K562 (cell line): Measurements from ENCODE around the gene SLC5A2. TPM values are rescaled to one million over a fixed set of nuclear protein-coding genes. Genes with fewer than 3 reads are reported as not detected.

ENCODE experiments used
- ATAC-seq: fragments of 200-7000 bp; cut with Tn5 transposase; 3 replicates; pipeline ENCODE4 v1.9.1; 2020; ENCODE audit warnings: moderate library complexity
- BruUV-seq: library from RNA; stranded (reverse); fragments of 400-500 nt; replicated peaks from 2 replicates; lab custom pipeline; 2021; lab: Mats Ljungman, UMichigan
- CTCF ChIA-PET: fragments of 300-600 bp; formaldehyde crosslinking; extraction: SDS; loops from one replicate; lab custom pipeline; 2021; ENCODE audit warnings: low intra/inter-chr PET ratio; lab: Yijun Ruan, JAX
- POLR2A ChIA-PET: fragments of 300-600, 350-650 bp; sonication (Branson Sonifier 250); formaldehyde crosslinking; extraction: SDS; loops from one replicate; lab custom pipeline; 2021; ENCODE audit warnings: antibody characterized with exemption, inconsistent platforms; lab: Yijun Ruan, JAX
- DNase-seq, 4 experiments: peaks; one replicate each; pipeline versions ENCODE4 v3.0.0 to v3.0.0-alpha.2; 2011 to 2018; ENCODE audit warnings: low spot score in 3 of 4, mixed read lengths in 3 of 4; ENCODE audit errors: extremely low read depth in 1 of 4
- FAIRE-seq: peaks from 2 replicates; lab custom pipeline; 2011; peaks lifted over from hg19 to GRCh38; lab: Jason Lieb, UNC
- H2AFZ ChIP-seq: 2 replicates; pipeline ENCODE4 v1.6.0; 2011; ENCODE audit warnings: low read depth, low read length, control low read depth, inconsistent platforms
- H3K27ac ChIP-seq: fragments of 200-600 bp; 3 replicates; pipeline ENCODE4 v1.8.0; 2011; ENCODE audit warnings: low read depth, mild to moderate bottlenecking, control low read depth, inconsistent platforms, low read length, moderate library complexity, mixed read lengths; ENCODE audit errors: extremely low read depth
- H3K27me3 ChIP-seq, 2 experiments: fragments of 300-600 bp in 1 of 2; 2 replicates in 1 of 2; 3 replicates in 1 of 2; pipeline versions ENCODE4 v1.6.0 to v1.8.0; 2011; ENCODE audit warnings: inconsistent platforms in 2 of 2, low read length in 2 of 2, mild to moderate bottlenecking in 1 of 2, mixed read lengths in 1 of 2, moderate library complexity in 1 of 2; ENCODE audit not compliant: control insufficient read depth in 2 of 2, insufficient read depth in 2 of 2
- H3K36me3 ChIP-seq: fragments of 300-600 bp; 3 replicates; pipeline ENCODE4 v1.8.0; 2011; ENCODE audit warnings: mild to moderate bottlenecking, low read length, inconsistent platforms; ENCODE audit not compliant: control insufficient read depth, insufficient read depth
- H3K4me1 ChIP-seq, 2 experiments: fragments of 200-600 bp in 1 of 2; replicated peaks in 1 of 2; 2 replicates in 1 of 2; 3 replicates in 1 of 2; pipeline versions ENCODE4 v1.5.1 to v1.8.0; 2011; ENCODE audit warnings: inconsistent platforms in 2 of 2, low read length in 2 of 2, mild to moderate bottlenecking in 1 of 2, mixed read lengths in 1 of 2, moderate library complexity in 1 of 2; ENCODE audit not compliant: control insufficient read depth in 2 of 2, insufficient read depth in 2 of 2
- H3K4me2 ChIP-seq: 2 replicates; pipeline ENCODE4 v1.6.1; 2011; ENCODE audit warnings: low read length, control low read depth, inconsistent platforms, mixed read lengths; ENCODE audit not compliant: insufficient read depth
- H3K4me3 ChIP-seq: fragments of 200-600 bp; sonication (generic), shearing (Covaris generic); 2 replicates; pipeline ENCODE4 v1.5.1; 2016; ENCODE audit warnings: control low read depth, inconsistent platforms
- H3K79me2 ChIP-seq: fragments of 200-600 bp; 3 replicates; pipeline ENCODE4 v1.8.0; 2011; ENCODE audit warnings: low read length, inconsistent platforms; ENCODE audit not compliant: control insufficient read depth, insufficient read depth
- H3K9ac ChIP-seq, 2 experiments: 2 replicates each; pipeline versions ENCODE4 v1.6.0 to v1.6.1; 2011; ENCODE audit warnings: low read depth in 2 of 2, low read length in 2 of 2, control low read depth in 1 of 2, inconsistent platforms in 1 of 2, mild to moderate bottlenecking in 1 of 2, mixed read lengths in 1 of 2; ENCODE audit not compliant: insufficient read depth in 1 of 2
- H3K9me1 ChIP-seq: one replicate; pipeline ENCODE4 v1.6.0; 2011; ENCODE audit warnings: inconsistent platforms, mild to moderate bottlenecking, low read length, moderate library complexity; ENCODE audit not compliant: control insufficient read depth, insufficient read depth
- H3K9me3 ChIP-seq: replicated peaks from 2 replicates; pipeline ENCODE4 v1.5.1; 2011; ENCODE audit warnings: low read depth, low read length, inconsistent platforms; ENCODE audit not compliant: control insufficient read depth, insufficient read depth
- H4K20me1 ChIP-seq: replicated peaks from 2 replicates; pipeline ENCODE4 v1.6.1; 2011; ENCODE audit warnings: low read length, inconsistent platforms, mixed read lengths; ENCODE audit not compliant: control insufficient read depth, insufficient read depth
- ARID2 ChIP-seq: fragments of 450-650 bp; IDR thresholded peaks from 2 replicates; pipeline ENCODE4 v1.6.1; 2017; ENCODE audit warnings: antibody characterized with exemption, mild to moderate bottlenecking
- CBX5 ChIP-seq: IDR thresholded peaks from 2 replicates; pipeline ENCODE4 v1.6.1; 2014; ENCODE audit warnings: low read depth, borderline replicate concordance
- CREB3L1 ChIP-seq: fragments of 450-650 bp; IDR thresholded peaks from 2 replicates; pipeline ENCODE4 v1.6.1; 2014; ENCODE audit warnings: low read depth, mild to moderate bottlenecking, moderate library complexity, borderline replicate concordance
- DNMT1 ChIP-seq: fragments of 450-650 bp; IDR thresholded peaks from 2 replicates; pipeline ENCODE4 v1.6.1; 2016; ENCODE audit warnings: antibody characterized with exemption, mild to moderate bottlenecking
- ETV1 ChIP-seq: fragments of 450-650 bp; conservative IDR thresholded peaks from 2 replicates; pipeline ENCODE4 v1.6.1; 2016; ENCODE audit warnings: missing genetic modification characterization, control low read depth, low read depth, missing compliant biosample characterization
- MCM5 ChIP-seq: fragments of 450-650 bp; IDR thresholded peaks from 2 replicates; pipeline ENCODE4 v1.6.1; 2016; ENCODE audit warnings: low read depth
- NBN ChIP-seq: fragments of 450-650 bp; IDR thresholded peaks from 2 replicates; pipeline ENCODE4 v1.6.1; 2016; ENCODE audit warnings: low read depth, mild to moderate bottlenecking
- PTBP1 ChIP-seq: fragments of 200-400 bp; formaldehyde crosslinking; IDR thresholded peaks from 2 replicates; pipeline ENCODE4 v1.6.1; 2017; ENCODE audit warnings: low read depth, low read length
- SAFB ChIP-seq: fragments of 200-400 bp; formaldehyde crosslinking; IDR thresholded peaks from 2 replicates; pipeline ENCODE4 v1.6.1; 2017; ENCODE audit warnings: low read depth, low read length, borderline replicate concordance
- USF1 ChIP-seq: sonication (generic); formaldehyde crosslinking; IDR thresholded peaks from 2 replicates; pipeline ENCODE4 v1.9.0; 2022; ENCODE audit warnings: mild to moderate bottlenecking, missing genetic modification reagents
- ZNF174 ChIP-seq: fragments of 250-450 bp; sonication (Bioruptor Pico); IDR thresholded peaks from 2 replicates; pipeline ENCODE4 v1.4.0; 2020; ENCODE audit warnings: mild to moderate bottlenecking
- ZNF274 ChIP-seq: IDR thresholded peaks from 2 replicates; pipeline ENCODE4 v1.6.1; 2011; ENCODE audit warnings: low read depth, mild to moderate bottlenecking, low read length, moderate library complexity, borderline replicate concordance
- ZNF3 ChIP-seq: fragments of 250-450 bp; sonication (Bioruptor Pico); IDR thresholded peaks from 2 replicates; pipeline ENCODE4 v1.5.0; 2021; ENCODE audit warnings: mild to moderate bottlenecking, moderate library complexity
- ZNF609 ChIP-seq: sonication (generic); formaldehyde crosslinking; IDR thresholded peaks from 2 replicates; pipeline ENCODE4 v1.8.1; 2023; ENCODE audit warnings: missing genetic modification reagents, mild to moderate bottlenecking, borderline replicate concordance
- ZNF655 ChIP-seq: fragments of 250-450 bp; sonication (Bioruptor Pico); IDR thresholded peaks from 2 replicates; pipeline ENCODE4 v1.5.0; 2021
- WGBS: fragments of 100-300 bp; shearing (Covaris generic); methylation state at CpG from one replicate; pipeline ENCODE4 v1.1.6; 2016; ENCODE audit warnings: low coverage, mixed read lengths; ENCODE audit not compliant: insufficient coverage; ENCODE audit errors: missing lambda C conversion rate; 5-methylcytosine and 5-hydroxymethylcytosine counted together
- in situ Hi-C: fragments of 300-500 bp; cut with MboI; formaldehyde crosslinking; loops from 4 replicates; pipeline ENCODE4 v1.15.0; 2018; ENCODE audit warnings: inconsistent platforms, mixed read lengths
- intact Hi-C: fragments of 100-400 bp; cut with micrococcal nuclease; formaldehyde crosslinking; loops from 2 replicates; pipeline ENCODE4 v1.14.2; 2022
- polyA plus RNA-seq, 8 experiments: library from polyadenylated mRNA; depleted of rRNA in 4 of 8; stranded (reverse) in 5 of 8; unstranded in 3 of 8; fragments of >200 nt; fragmentation: Nextera tagmentation in 2 of 8; fragmentation: Illumina TruSeq in 1 of 8; extraction: Ambion mirVana in 2 of 8; extraction: Trizol in 1 of 8; gene quantifications; 2 replicates each; pipeline versions ENCODE4 v1.2.1 to v1.2.3, GENCODE V29; 2011 to 2014; ENCODE audit warnings: inconsistent platforms in 1 of 8, missing spikeins in 1 of 8
- total RNA-seq, 7 experiments: library from RNA; depleted of rRNA in 6 of 7; stranded (reverse); fragments of >200 nt in 6 of 7; fragmentation: Illumina TruSeq in 2 of 7; extraction: Trizol in 2 of 7; gene quantifications; 2 replicates each; pipeline versions ENCODE4 v1.2.1 to v1.2.3, GENCODE V29; 2011 to 2021; ENCODE audit warnings: low replicate concordance in 1 of 7

The SLC5A2 gene
- total and polyA plus RNA-seq, 9 of the 15 experiments (the other 6 are each of a cell fraction or from before 2014, with no cell fraction given) = 0.07 to 2.7 (median 2.2) TPM; not detected in 6

- peaks cover 7 to 16% of the 10 kb centered on the region in 2 experiments; a peak in 3 of 5 replicates for H3K4me1 ChIP-seq
- no peak for ATAC-seq
- no TSS peak for BruUV-seq
- no peak overlapping the region for H2AFZ ChIP-seq
- no peak overlapping the region for H3K27ac ChIP-seq
- no peak overlapping the region for H3K4me3 ChIP-seq
- no peak for DNase-seq
- CTCF ChIA-PET = no interaction called here
- H3K79me2 ChIP-seq = no peaks in the 10 kb centered on the region
- TF ChIP-seq NBN = no peak
- no peak for TF ChIP-seq ZNF274
- no peak for TF ChIP-seq ZNF609
- TF ChIP-seq ZNF174 = no peak
- TF ChIP-seq PTBP1 = no peak
- no peak for TF ChIP-seq USF1 (CRISPR knock-in tag)
- TF ChIP-seq DNMT1 = no peak
- TF ChIP-seq CBX5 = no peak
- TF ChIP-seq ZNF655 (CRISPR knock-in tag) = no peak
- no peak for TF ChIP-seq ETV1 (tag)
- no peak for TF ChIP-seq MCM5
- no peak for TF ChIP-seq ZNF3 (CRISPR knock-in tag)
- TF ChIP-seq SAFB = no peak
- no peak for TF ChIP-seq ARID2
- TF ChIP-seq CREB3L1 = no peak
- TF ChIP-seq, all 486 proteins: peak for 0
- POLR2A ChIA-PET = interaction anchor here (1.5 kb wide), 1 partner anchor 17 kb away, joined by 4 read pairs; no protein-coding TSS in a partner anchor
- Histone ChIP-seq H3K4me2 (no peak overlapping the region), H3K36me3 (no peaks in the 10 kb centered on the region), H4K20me1 (no peaks in the 10 kb centered on the region), H3K9me3 (peaks cover 9% of the 10 kb centered on the region; the same call in 1 of the 2 replicates), H3K9ac (no peak overlapping the region), H3K27me3 (no peaks in the 10 kb centered on the region), H3K9me1 (no peaks in the 10 kb centered on the region)
- no peak for FAIRE-seq
- intact Hi-C loops (no loop called here), in situ Hi-C loops (no loop called here)
- WGBS = 98% methylated on average over 20 of the region's 21 CpGs
Observed at GRCh38 chr16:31536804-31537361, 54.0 kb downstream of the SLC5A2 start.
